T-helper 2 cell treated with Interferon-gamma antibody and Interleukin-4, amounts not matched to agents 100 ng/mL and 5 ng/mL, for 36 hours (primary cell): Measurements from ENCODE around the gene GMNN. TPM values are rescaled to one million over a fixed set of nuclear protein-coding genes. Genes with fewer than 3 reads are reported as not detected.

Source experiments
- intact Hi-C: fragments of 100-400 bp; cut with micrococcal nuclease; formaldehyde crosslinking; loops from one replicate; pipeline ENCODE4 v1.15.1; 2023
- total RNA-seq: library from RNA; stranded (reverse); gene quantifications from 2 replicates; pipeline ENCODE4 v1.2.3, GENCODE V29; 2022

Gene GMNN
- total RNA-seq, 1 donor from 2014 or later = 69.0 TPM

DNA sequence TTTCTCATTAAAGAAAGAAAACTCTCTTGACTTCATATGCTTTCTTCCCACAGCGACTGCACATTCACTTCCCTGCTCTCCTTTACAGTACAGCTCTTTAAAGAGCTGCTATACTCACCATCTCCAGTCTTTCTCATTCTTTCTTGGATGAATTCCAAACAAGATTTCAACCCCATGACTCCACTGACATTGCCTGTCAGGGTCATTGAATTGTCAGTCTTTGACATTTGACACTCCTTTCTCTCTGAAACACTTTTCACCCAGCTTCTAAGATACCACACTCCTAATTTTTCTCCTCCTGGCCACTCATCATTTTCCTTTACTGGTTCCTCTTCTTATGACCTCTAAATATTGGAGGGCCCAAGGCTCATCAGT lies 24.8 kb downstream of the GMNN start:
- intact Hi-C loops = no loop called here

DNA sequence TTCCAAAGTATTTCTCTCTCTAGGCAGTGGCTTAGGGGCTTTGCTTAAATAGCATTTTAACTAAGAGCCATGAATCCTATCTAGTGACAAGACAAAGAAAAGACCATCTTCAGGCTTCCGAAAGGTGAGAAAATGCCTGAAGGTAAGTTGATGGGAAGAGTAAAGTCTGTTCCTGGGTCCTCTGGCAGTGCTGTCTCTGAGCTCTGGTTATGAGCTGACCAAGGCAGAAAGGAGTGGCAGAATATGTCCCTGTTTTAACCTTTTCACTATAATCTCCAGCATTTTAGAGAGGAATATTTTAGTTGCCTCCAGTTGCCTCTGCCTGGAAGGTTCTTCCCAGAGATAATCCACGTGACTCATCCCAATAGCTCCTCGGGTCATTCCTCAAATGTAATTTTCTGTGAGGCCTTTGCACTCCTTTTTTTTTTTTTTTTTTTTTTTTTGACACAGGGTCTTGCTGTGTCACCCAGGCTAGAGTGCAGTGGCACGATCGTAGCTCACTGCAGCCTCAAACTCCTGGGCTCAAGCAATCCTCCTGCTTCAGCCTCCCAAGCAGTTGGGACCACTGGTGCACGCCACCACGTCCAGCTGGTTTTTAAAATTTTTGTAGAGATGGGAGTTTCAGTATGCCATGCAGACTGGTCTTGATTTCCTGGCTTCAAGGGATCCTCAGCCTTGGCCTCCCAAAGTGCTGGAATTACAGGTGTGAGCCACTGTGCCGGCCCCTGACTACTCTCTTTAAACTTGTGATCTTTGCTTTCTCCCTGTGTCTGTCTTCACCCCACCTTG lies 27.7 kb downstream of the GMNN start:
- intact Hi-C loops = no loop called here

DNA sequence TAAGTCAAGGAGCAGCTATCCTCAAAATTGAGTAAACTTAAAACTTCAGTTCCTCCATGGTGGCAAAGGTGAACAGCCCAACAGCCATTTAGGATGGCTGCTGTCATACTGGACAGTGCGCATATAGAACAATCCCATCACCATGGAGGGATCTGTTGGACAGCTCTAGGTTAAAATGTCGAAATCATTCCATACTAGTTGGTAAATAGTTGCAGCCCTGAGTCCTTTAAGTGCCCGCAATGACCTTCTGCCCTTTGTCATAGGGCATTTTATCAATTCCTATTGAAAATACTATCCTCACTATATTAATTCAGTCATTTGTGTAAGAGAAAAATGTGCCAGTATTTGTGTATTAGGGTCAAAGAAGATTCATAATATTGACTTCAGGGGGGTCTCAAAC lies 32.8 kb downstream of the GMNN start:
- intact Hi-C loops = no loop called here

DNA sequence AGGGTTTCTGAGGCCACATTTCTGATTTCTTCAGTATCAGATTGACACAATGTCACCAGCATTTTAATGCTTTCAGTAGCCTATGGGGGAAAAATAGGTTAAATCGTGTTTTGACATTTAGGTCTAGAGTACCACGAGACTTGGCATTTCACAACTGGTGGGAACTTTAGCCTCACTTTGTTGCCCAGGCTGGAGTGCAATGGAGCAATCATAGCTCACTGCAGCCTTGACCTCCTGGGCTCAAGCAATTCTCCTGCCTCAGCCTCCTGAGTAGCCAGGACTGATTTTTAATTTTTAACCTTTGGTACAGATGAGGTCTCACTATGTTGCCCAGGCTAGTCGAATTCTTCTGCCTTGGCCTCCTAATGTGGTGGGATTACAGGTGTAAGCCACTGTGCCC lies 35.0 kb downstream of the GMNN start:
- intact Hi-C loops = no loop called here

DNA sequence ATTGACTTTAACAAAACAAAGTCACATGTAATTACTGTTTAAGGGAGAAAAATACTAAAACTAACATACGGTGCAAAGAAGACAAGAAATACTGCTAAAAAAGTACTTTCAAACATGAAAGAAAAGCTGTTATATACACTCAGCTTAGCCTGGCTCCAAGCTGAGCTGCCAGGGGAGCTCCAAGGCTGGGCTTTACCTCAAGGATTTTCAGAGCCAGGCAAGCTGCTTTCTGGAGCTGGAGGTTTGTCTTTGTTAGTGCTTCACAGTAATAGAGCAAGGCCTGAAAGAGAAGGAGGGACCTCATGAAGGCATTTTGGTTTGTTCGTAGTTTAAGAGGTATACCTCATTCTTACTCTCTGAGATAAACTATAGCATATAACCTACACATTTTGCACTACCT lies 43.6 kb downstream of the GMNN start:
- intact Hi-C loops = no loop called here

DNA sequence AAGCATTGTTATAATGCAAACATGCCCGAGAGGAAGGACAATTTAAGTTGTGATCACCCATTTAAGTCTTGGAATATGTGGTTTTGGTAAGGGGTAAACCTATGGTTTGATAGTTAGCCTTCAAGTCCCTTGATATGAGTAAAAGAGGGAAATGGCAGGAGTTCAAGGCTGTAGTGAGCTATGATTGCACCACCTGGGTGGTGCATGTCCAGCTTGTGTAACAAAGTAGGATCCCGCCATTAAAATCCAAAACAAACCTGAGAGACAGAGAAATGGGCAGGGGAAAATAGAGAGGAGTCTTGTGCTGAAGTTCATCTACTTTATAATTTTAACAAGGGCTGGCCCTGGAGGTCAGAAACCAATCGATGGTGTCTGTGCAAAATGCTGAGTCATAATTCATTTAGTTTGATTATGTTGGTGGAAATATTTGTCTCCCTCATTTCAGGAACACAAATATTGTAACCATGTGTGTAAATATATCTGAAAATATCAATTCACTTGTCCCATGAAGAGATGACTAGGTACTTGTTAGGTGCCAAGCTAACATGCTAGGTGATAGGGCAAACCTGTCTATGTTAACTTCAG lies 47.2 kb downstream of the GMNN start:
- intact Hi-C loops = no loop called here

DNA sequence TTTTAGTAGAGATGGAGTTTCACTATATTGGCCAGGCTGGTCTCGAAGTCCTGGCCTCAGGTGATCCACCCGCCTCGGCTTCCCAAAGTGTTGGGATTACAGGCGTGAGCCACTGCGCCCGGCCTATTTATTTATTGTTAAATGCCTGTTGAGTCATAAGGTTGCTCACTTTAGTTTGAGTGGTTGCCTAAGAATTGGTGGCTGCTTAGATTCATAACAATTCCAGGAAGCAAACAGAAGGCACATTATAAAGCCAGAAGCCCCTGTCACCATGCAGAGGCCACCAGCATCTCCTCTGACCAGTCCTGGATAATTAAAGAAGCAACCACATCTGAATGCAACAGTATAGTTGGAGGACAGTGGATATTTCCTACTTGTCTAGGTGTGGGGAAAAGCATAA lies 48.0 kb downstream of the GMNN start:
- intact Hi-C loops = no loop called here

DNA sequence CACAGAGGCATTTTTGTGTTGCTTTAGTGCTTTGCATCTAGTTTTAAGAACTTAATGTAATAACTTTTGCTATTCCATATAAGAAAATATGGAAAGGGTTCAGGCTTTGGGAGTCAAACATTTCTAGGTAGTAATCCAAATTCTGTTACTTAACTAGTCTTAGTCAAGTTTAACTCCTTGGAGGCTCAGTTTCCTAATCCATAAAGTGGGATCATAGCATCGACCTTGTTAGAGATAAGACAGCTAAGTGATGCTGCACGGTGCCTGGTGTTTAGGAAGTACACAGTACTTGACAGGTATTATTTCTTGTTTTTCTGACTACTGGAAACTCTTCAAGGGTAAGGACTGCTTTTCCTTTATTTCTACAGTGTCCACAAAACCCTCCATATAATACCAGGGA lies 48.4 kb downstream of the GMNN start:
- intact Hi-C loops = no loop called here

DNA sequence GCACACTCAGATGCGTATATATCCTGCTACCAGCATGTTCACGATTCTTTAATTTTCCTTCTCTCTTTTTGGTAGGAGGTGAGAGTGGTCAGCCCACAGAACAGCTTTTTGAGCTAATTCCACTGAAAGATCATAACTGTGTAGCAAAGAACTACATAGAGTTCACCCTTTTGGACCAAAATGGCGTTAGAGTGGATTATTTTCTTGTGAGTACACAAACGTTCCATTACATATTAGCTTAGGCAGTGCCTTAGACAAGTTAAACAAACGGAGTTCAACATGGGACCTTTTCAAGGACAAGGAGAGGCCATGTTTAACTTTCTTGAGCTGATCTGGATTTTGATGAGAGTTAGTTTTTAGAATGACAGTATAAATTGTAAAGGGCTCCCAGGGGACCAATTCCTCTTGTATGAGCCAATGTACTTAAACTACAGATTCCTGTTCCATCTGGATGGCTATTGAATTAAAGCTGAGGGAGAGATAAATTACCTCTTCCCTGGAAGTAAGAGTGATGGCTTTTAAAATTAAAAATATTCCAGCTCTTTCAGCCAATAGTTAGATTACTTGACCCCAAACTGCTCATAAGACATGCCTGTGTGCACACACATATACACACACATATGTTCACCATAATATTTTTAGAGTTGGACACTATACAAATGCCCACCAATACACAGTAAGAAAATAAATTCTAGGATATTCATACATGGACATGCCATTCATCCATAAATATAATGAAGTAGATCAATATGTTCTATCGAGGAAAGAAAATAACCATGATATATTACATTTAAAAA lies 49.6 kb downstream of the GMNN start:
- intact Hi-C loops = no loop called here

DNA sequence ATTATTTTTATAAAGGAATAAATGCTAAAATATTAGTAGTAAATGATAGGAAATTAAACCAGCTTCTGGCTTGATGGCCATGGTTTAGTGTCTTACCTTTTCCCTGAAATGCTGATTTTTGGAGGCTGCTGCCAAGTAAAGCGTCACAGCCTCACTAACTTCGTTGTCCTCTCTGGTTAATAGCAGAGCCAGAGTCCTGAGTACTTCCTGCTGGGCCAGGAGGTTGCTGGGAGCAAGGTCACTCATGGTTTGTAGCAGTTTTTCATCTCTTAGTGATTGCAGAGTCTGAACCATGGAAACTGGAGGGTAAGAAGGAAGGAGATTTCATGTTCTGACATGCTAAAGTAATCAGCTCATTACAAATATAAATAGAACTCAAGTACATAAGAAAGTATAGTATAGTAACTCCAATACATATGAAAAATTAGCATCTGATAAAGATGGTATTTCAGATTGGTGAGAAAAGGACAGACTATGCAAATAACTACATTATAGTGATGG lies 50.4 kb downstream of the GMNN start:
- intact Hi-C loops = no loop called here

DNA sequence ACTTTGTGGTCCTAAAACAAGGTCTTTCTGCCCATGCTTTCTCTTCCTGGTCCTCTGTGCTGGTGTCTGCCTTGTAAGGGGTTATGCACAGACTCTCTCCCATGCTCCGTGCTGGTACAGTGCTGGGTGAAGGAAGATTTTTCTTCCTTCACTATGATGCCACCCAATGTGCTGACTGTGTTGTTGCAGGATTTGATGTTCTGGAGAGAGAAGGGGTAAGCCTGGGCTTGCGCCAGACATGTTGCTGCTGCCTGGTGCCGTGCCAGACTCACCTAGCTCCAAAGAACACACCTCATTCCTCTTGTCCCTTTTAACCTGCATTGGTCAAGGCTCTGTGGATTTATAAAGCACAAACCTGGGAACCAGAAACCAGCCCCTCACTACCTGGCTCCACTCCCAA lies 52.4 kb downstream of the GMNN start:
- intact Hi-C loops = no loop called here

DNA sequence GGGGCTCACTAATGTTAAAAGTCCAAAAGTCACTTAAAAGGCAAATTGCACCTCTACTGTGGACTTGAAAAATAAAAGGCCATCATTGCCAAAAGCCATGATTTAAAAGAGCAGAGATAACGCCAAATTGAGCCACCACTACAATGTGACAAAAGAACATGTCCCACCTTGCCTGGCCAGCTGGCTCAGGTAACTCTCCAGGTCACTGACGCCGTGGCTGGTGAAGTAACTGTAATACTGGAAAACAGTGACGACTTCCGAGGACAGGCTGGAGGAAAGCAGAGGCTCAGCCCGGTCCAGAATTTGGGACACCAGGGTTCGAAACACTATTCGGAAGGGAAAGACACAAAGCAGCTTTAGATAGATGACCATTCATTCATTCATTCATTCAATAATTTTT lies 53.2 kb downstream of the GMNN start:
- intact Hi-C loops = no loop called here

DNA sequence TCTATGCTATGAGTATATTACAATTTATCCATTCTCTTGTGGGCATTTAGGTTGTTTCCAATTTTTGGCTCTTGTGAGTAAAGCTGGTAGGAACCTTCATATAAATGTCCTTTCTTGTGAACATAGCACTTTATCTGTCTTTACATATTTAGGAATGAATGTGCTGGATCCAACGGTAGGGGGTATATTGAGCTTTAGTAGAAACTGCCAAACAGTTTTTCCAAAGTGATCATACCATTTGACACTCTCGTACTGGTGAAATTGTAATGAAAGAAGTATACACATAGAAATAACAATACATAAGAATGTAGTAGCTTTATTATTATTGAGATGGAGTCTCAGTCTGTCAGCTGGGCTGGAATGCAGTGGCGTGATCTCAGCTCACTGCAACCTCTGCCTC lies 54.9 kb downstream of the GMNN start:
- intact Hi-C loops = no loop called here

DNA sequence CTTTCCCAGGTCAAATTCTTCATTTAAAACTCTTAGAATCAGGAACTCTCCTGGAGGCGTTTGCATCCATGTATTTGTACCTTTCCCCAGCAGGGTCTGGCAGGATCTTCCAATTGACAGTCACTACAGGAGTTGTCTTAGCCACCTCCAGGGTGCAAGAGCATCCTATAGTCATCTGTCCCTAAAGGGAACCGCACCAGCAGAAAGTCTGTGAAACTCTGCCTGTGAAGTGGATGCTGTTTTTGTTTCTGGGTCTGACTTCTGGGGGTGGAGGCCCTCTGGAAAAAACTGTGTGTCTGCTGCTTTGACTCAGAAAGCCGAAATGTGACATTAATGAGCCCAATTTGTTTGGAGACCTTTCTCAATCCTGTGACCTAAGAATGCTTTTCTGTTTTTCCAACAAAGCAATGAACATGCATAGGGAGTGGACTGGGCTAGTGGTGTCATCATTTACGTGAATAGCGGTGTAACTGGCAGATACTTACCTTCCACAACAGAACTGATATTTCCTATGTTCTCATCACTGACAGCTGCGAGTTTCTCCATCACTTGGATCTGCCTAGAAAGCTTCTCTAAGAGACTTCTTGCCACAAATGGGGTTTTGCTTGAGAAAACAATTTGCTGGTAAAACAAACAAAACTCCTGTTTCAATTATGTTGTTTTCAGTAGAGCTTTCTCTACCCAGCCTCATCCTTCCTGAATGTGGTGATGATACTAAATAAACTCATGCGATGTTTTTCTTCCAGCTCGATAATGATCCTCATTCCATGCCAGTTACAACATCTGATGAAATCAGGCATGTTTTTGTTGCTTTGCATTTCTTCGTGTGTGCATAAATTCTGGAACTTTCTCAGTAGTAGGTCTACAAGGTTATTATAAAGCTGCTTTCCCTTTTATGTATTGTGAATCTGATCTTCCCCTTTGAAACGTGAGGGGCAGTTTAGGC lies 57.3 kb downstream of the GMNN start:
- intact Hi-C loops = no loop called here

DNA sequence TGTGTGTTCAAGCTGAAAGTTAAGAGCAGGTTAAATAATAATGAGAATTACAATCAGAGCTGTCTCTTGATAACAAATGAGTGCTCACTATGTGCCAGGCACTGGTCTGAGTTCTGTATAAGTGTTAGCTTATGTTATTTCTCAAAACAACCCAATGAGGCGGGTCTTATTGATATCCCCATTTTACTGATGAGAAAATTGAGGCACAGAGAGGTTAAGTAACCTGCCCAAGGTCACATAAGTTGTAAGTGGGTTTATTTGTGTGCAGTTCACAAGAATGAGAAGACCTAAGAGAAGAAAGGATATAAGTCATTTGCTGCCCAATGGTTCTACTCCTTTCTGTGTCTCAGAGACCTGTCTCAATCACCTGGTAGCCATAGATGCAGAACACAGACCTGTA lies 58.1 kb downstream of the GMNN start:
- intact Hi-C loops = no loop called here

DNA sequence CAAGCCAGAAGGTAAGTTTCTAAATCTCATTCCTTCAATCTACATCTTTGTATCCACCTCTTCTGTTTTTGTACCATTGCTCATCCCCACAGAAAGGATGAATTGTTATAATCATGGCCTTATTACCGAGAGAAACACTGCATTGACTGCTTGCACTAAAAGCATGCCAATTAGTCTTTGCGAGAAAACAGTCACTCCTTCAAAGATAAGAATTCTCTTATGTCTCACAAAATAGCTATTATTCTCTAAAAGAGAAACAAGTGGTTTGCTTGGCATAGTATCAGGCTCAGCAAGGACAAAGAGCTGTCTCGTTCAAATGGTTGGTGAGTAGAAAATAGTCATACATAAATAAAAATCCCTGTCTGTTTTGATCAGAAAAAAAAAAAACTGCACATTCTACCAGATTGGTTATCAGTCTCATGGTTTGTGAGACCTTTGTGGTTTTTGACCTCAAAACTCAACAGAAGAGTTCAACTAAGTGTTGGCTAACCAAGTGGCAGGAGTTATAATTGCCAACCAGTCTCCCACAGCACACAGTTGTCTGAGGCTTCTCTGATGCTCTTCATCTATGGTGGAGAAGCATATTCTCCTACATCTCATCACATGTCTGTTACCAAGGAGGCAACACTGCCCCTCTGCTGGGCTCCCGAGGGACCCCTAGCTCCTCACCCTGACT lies 59.1 kb downstream of the GMNN start:
- intact Hi-C loops = no loop called here
